ENCODE measurements around the gene ZCWPW1.

The ZCWPW1 gene

GRCh38 chr7:100428199-100428966, at the start of gene ZCWPW1:
Gene ZCWPW1, minus strand, starts transcription at chr7:100428703. Its CDS starts 8,054 bp downstream, at chr7:100420649.
- peak; percentile 93 for DNase-seq

- DNase-seq = no peak
These were observed 49.4 kb upstream of the ZCWPW1 start for GRCh38 chr7:100477871-100478267.

DNA sequence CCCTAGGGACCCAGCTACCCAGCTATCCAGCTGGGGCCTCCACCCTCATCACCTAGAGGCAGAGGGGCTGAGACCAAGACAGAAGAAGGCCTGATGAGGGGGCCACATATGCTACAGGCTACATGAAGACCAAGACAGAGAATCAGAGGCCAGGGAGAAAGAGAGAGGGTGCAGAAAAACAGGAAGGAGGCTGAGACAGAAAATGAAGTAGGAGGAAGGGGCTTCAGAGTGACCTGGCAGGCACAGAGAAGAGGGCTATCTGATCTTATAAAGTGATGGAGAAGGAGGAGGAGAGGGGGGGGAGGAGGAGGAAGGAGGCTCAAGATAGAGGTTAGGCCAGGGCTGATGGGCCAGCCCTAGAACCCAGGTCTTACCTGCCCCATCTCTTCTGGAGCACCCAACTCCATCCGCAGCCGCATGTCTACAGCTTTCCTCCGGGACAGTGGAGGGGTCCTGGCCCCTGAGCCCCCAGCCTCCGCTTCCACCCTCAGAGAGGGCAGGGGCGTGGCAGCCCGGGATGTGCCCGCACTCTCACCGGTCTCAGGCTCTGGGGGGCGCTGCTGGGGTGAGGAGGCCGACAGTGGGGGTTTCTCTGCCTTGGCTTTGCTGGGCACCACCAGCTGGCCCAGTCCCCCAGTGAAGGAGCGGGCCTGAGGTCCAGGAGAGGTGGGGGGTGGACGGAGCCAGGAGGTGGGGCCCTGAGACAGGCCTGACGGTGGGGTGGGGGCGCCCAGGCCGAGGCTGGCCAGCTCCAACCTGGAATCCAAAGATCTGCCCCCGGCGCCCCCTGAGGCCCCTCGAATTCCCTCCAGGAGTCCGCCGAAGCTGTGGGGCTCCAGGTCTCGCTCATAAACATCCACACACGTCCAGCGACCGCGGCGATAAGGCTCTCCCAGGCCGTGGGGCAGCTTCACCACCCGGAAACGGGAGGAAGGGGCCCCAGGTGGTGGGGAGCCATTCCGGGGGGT, 48.7 kb upstream of the ZCWPW1 start:
- no peak for DNase-seq

- DNase-seq = no peak
These were observed 47.7 kb upstream of the ZCWPW1 start for GRCh38 chr7:100476101-100476780.

GRCh38 chr7:100475549-100475948, 47.0 kb upstream of the ZCWPW1 start:
- no peak for DNase-seq

GRCh38 chr7:100472854-100473499, 44.5 kb upstream of the ZCWPW1 start:
- DNase-seq = no peak

- no peak for DNase-seq
These were observed 43.8 kb upstream of the ZCWPW1 start for GRCh38 chr7:100472121-100472851.

GRCh38 chr7:100471021-100471420, 42.5 kb upstream of the ZCWPW1 start:
- DNase-seq = no peak

GRCh38 chr7:100469227-100470044, 40.9 kb upstream of the ZCWPW1 start:
- peak; percentile 20 for DNase-seq

- no peak for DNase-seq
These were observed 39.3 kb upstream of the ZCWPW1 start for GRCh38 chr7:100467638-100468373.

DNA sequence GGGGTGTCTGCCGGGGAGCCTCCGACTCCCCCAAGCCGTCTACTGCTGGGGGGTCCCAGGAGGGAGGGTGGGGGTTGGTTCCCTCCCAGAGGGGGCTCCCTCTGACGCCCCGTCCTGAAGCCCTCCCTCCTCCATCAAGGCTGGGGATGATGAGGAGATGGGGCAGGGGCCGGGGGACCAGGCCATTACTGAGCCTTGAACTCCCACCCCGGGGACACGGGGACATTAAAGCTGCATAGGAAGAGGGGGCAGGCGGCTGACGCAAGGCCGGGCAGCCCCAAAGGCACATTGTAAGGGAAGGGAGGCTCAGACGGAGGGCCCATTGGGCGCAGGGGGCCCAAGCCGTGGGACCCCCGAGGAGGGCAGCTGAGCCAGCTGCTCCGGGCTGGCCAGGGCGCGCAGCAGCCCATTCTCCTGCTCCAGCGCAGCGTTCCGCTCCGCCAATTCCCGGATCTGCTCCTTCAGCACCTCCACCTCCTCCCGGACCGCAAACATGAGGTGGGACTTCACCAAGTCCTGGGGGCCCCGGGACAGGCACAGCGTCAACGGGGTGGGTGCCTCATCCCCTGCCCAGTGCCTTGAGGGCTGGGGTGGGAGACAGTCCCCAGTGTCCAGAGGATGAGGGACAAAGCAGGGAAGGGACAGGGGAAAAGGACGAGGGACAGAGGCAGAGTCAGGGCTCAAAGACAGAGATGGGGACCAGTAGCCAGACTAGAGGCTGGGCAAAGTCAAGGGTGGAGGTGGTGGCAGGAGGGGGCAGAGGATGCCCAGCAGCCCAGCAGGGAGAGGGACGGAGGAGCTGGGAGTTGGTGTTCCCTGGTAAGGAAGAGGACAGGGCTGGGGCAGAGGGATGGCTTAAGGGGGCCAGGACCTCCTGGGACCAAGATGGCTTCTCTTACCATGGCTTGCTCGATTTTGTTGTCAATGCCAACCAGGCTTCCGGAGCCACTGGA, 38.4 kb upstream of the ZCWPW1 start:
- DNase-seq = no peak

- no peak for DNase-seq
These were observed 37.3 kb upstream of the ZCWPW1 start for GRCh38 chr7:100465702-100466311.

DNA sequence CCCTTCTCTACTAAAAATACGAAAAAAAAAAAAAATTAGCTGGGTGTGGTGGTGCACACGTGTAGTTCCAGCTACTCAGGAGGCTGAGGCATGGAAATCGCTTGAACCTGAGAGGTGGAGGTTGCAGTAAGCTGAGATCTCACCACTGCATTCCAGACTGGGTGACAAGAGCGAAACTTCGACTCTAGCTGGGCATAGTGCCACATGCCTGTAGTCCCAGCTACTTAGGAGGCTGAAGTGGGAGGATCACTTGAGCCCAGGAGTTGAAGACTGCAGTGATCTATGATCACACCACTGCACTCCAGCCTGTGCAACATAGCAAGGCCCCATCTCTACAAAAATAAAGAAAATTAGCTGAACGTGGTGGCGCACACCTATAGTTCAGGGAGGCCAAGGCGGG, 36.8 kb upstream of the ZCWPW1 start:
- DNase-seq = no peak

GRCh38 chr7:100464791-100465190, 36.3 kb upstream of the ZCWPW1 start:
- no peak for DNase-seq

GRCh38 chr7:100464210-100464660, 35.7 kb upstream of the ZCWPW1 start, which contains the start of gene SPACDR:
Gene SPACDR, minus strand, starts transcription at chr7:100464260. Its CDS starts 235 bp downstream, at chr7:100464025.
- no peak for DNase-seq

DNA sequence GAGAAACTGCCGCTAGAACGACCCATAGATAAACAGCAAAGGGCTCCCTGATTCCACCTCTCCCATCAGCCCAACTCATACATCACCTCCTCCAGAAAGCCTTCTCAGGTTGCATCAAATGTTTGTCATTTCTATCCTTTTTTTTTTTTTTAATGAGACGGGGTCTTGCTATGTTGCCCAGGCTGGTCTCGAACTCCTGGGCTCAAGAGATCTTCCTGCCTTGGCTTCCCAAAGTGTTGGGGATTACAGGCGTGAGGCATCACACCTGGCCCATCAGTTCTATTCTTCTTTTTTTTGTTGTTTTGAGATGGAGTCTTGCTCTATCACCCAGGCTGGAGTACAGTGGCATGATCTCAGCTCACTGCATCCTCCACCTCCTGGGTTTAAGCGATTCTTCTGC, 28.5 kb upstream of the ZCWPW1 start:
- DNase-seq = no peak

- DNase-seq = no peak
These were observed 28.1 kb upstream of the ZCWPW1 start for GRCh38 chr7:100456562-100456961.

- DNase-seq = no peak
These were observed 26.7 kb upstream of the ZCWPW1 start for GRCh38 chr7:100455206-100455605.

Measured in NCI-H1417 treated with DMSO at 0.1 percent for 48 hours (cell line).